ENCODE results near the gene LYPD3.
"Not testable (repeated sequence)": the region's sequence is repeated elsewhere in the genome, so short reads cannot be mapped to it uniquely, and the experiment has no call there.

Gene LYPD3

DNA sequence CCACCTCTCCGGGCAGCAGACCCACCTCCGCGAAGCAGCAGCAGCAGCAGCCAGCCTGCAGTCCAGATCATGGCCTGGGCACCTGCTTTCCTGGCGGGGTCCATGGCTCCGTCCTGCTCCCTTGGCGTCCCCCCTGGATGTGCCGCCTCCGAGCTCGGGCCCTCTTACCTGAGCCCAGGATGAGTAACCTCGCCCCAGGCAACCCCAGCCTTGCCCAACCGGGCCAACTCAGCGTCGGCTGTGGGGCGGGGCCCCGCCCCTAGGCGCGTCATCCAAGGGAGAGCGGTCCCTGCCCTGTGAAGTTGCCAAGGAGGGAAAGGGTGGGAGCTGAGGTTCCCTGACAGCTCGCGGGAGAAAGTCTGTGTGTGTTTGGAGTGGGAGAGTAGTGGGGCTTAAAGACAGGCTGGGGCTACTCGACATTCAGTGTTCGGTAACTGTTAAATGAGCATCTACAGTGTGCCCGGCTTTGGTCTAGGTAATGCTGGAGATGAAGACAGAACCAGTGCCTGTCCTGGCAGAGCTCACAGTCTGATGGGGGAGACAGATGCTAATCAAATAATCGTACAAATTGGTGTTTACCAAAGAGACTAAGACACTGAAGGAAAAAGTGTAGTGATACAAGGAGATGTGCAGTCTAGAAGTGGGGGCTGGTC lies at the start of gene LYPD3:
Gene LYPD3, minus strand, starts transcription at position 141 of the 653 bp plus-strand sequence. Its CDS starts 37 bp downstream, at position 104.
- DNase-seq (ENCODE audit: low read depth in 2 of 2) = no peak

DNA sequence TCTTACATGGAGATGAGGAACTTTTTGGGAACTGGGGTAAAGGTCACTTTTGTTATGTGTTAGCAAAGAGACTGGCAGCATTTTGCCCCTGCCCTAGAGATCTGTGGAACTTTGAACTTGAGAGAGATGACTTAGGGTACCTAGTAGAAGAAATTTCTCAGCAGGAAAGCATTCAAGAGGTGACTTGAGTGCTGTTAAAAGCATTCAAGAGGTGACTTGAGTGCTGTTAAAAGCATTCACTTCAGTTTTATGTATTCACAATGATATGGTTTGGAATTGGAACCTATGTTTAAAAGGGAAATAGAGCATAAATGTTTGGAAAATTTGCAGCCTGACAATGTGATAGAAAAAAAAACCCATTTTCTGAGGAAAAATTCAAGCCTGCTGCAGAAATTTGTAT lies 47.0 kb upstream of the LYPD3 start:
- not testable (repeated sequence) for DNase-seq (ENCODE audit: low read depth in 2 of 2)

DNA sequence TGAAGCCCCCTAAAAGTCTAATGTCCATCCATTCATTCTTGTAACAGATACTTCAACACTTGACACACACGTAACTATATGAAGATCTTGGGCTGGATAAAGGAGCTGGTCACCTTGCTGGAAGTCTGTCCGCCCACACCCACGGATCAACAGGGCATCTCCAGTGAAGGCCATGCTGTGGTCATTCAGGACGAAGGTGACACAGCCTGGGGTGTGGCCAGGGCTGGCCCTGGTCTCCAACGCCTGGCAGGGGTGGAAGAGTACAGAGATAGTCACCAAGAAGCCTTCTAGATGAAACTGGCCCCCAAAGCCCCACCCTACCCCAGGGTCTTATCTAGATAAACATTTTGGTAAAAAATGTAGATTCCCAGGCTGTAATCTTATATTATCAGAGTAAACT lies 45.9 kb upstream of the LYPD3 start:
- no peak for DNase-seq (ENCODE audit: low read depth in 2 of 2)

DNA sequence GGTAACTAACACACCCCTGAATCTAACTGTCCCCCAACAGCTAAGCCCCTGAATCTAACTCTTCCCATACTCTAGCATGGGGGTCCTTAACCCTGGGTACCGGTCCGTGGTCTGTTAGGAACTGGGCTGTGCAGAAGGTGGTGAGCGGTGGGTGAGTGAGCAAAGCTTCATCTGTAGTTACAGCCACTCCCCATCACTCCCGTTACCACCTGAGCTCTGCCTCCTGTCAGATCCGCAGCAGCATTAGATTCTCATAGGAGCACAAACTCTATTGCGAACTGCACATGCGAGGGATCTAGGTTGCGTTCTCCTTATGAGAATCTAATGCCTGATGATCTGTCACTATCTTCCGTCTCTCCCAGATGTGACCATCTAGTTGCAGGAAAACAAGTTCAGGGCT lies 45.3 kb upstream of the LYPD3 start:
- no peak for DNase-seq (ENCODE audit: low read depth in 2 of 2)

DNA sequence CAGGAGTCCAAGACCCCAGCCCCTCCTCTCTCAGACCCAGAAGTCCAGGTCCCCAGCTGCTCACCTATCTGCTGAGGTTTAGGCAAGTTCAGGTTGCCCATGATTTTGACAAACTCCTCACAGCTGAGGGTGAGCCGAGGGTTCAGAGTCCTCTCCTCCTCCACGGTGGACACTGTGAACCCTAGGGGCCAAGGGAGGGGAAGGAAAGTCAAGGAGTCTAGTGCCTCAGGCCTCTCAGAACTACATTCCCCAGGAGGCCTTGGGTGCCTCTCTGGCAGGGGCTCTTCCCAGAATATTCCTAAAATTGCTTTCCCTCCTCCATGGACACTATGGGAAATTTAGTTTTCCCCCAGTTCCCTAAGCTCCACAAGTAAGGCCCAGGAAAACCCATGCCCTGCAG lies 42.5 kb upstream of the LYPD3 start:
- DNase-seq (ENCODE audit: low read depth in 2 of 2) = no peak

DNA sequence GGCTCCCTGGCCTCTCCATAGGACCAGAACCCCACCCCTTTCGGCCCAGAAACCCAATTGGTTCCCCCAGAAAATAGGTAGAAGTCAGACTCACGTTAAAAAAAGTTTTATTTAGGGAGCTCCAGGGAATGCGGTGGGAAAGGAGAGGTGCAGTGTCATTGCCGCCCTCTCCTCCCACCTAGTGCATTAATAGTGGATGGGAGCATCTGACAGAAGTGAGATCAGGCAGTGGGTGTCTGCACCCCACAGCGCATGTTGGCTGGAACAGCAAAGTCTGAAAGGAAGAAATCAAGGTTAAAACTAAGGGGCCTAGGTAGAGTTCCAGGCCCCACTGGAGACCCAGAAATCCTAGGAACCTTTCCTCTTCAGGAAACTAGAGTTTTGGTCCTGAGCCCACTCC lies 41.2 kb upstream of the LYPD3 start:
- DNase-seq (ENCODE audit: low read depth in 2 of 2) = no peak

DNA sequence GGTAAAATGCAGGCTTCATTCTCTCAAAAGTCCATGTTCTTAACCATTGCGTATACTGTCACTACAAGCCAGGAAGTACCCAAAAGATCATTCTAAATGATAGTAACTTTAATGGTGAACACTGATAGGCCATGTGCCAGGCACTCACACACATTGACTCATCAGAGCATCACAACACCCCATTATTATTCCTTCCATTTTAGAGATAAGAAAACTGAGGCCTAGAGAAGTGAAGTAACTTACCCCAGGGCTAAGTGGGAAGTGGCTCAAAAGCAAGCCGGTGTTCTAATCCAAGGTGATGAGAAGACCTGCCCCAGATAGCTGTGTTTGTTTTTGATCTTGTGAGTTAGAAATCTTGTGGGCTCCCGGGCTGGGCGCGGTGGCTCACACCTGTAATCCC lies 40.5 kb upstream of the LYPD3 start:
- DNase-seq (ENCODE audit: low read depth in 2 of 2) = no peak

DNA sequence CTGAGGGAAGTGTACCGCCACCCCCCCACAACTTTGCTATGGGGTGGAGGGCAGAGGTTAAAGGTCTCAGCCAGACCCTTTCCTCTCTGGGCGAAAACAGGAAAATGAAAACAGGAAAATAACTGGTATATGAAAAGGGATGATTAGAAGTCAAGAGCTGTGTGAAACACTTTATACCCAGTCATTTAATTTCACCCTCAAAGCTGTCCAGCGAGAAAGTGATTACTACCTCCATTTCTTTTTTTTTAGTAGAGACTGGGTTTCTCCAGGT lies 39.7 kb upstream of the LYPD3 start:
- no peak for DNase-seq (ENCODE audit: low read depth in 2 of 2)

DNA sequence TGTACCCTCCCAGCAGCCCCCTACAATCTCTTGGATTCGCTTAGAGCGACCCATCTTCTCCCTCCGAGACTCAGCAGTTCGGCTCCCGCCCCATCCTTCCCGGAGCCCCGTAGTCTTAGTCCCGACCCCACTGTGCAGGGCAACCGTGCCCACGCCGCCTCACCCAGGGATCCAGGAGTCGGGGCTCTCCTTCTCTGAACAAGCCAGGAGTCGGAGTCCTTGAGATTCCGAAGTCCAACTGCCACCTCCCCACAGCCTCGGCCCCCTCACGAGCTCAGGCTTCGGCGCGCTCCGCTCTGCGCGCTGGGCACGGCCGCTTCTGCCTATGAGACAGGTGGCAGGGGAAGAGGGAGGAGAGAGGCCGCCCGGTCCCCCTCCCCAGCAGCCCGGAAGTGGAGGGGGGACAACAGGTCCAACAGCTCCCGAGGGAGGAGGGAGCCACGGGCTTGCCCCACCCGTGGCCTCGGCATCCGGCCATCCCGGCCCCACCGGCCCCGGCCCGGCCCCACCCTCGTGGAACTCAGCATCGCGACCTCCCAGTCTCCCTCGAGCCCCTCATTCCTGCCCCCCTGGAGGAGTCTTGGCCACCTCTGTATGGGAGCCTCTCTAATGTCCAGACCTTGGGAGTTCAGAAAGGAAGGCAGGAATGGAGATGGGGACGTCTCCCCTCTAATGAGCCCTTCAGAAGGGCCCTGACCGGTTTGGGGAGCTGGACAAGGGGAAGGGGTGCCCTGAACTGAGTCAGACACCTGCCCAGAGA lies 39.2 kb upstream of the LYPD3 start, which contains the start of gene PHLDB3:
Gene PHLDB3, minus strand, starts transcription at position 321 of the 760 bp plus-strand sequence. CDS start 628 bp downstream, outside the sequence.
- DNase-seq (ENCODE audit: low read depth in 2 of 2) = peak; percentile 32 to 38

DNA sequence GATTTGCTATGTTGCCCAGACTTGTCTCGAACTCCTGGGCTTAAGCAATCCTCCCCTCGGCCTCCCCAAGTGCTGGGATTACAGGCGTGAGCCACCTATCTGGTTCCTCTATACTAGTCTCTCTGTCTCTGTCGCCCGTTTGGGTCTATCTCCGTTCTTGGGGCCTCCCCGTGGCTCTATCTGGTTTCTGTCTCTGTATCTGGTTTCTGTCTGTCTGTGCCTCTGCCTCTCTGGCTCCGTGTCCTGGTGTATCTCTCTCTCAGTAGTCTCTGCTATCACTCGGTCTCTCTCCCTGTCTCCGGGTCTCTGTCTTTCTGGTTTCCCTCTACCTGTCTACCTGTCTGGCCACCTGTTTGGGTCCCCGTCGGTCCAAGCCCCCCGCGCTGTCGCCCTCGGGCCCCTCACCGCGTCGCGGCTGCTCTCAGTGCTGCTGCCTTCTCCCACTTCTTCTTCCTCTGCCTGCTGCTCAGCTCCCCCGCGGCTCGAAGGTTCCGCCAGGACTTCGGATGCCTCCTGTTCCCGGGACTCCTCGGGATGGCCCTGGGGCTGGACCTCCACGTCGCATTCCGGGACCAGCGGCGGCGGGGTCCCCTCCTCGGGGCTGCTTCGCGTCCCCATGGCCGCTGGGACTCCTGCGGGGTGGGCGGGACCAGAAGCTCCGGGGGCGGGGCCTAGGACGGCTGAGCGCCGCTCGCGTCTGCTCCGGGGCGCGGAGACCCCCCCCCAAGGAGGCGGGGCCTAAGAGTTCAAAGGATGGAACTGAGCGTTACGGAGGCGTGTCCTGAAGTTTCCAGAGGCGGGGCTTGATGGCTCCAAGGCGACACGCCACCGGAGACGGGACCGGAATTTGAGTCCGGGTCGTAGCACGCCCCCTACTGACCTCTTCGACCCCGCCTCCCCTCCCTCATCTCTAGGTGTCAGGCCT lies 38.4 kb upstream of the LYPD3 start:
- DNase-seq (ENCODE audit: low read depth in 2 of 2) = peak; percentile 95 to 100

DNA sequence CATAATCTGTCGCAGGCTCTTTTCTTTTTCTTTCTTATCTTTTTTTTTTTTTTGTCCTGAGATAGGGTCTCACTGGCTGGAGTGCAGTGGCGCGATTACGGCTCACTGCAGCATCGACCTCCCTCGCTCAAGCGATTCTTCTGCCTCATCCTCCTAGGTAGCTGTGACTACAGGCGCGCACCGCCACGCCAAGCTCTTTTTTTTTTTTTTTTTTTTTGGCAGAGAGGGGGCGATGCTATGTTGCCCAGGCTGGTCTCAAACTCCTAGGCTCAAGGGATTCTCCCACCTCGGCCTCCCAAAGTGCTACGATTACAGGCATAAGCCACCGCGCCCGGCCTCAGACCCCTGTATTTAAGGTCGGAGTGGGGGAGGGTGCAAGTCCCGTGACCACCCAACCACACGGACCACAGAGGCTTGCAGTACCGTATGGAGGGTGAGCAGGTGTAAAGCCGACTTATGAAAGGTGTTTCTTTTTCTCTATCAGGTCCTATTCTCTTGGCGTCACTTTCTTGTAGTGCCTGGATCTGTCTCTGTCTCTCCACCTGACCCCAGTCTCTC lies 37.1 kb upstream of the LYPD3 start:
- DNase-seq (ENCODE audit: low read depth in 2 of 2) = no peak

DNA sequence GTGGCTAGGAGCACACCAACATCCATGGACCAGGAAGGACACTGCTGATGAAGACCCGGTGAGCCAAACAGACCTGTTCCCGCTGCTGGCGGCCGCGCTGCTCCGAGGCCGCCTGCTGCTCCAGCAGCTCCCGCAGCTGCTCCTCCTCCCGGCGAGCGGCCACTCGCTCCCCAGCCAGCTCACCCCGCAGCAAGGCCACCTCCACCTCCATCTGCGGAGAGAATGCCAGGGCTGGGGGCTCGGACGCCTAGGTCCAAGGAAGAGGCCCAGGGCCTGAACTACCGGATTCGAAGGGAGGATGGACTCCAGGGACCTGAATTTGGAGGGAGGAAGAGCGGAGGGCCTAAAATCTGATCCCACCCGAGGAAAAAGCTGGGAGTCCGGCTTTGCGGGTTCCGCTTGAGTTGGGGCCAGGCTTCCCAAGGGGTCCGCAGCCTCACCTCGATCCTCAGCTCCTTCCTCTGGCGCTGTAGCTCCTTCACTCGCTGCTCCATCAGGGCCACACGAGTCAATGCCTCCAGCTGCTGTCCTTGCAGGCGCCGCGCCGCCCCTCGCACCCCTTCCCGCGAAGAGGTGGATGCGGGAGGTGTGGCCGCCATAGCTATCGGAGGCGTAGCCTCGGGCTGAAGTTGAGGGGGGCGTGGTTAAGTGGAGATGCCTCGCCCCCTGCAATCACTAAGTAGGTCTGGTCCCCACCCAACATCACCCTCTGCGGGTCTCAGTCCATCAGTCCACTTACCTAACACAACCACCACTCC lies 36.4 kb upstream of the LYPD3 start:
- DNase-seq (ENCODE audit: low read depth in 2 of 2) = no peak

DNA sequence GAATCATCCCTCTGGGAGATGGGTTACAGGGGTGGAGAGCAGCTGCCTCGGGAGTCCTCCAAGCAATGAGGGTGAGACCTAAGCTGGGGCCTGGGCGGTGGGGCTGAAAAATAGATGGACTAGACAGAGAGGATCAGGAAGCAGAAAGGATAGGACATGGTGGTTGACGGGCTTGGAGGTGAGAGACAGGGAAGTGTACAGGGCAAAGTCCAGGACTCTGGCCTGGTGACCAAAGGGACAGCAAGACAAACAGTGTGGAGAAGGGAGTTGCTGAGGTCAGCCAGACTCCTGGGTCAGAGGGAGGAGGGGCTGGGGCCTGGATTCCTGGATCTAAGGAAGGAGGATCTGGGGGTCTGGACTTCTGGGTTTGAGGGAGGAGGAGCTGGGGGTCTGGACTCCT lies 33.6 kb upstream of the LYPD3 start:
- DNase-seq (ENCODE audit: low read depth in 2 of 2) = no peak

DNA sequence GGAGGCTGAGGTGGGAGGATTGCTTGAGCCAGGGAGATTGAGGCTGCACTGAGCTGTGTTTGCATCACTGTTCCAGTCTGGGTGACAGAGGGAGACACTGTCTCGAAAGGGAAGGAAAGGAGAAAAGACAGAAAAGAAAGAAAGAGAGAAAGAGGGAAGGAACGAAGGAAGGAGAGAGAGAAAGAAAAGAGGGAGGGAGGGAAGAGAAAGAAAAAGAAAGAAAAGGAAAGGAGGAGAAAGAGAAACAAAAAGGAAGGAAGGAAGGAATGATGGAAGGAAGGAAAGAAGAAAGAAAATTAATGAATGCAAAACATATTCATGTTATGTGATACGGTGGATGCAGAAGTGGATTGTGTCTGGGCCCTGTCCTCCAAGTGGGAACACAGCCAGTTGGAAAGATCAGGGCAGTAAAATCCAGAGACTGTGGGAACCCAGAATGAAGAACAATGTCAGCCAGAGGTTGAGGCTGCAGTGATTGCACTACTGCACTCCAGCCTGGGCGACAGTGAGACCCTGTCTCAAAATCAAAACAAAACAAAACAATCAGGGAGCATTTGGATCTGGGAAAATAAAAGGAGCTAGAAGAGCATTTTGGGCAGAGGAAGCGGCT lies 32.9 kb upstream of the LYPD3 start:
- DNase-seq (ENCODE audit: low read depth in 2 of 2) = no peak

DNA sequence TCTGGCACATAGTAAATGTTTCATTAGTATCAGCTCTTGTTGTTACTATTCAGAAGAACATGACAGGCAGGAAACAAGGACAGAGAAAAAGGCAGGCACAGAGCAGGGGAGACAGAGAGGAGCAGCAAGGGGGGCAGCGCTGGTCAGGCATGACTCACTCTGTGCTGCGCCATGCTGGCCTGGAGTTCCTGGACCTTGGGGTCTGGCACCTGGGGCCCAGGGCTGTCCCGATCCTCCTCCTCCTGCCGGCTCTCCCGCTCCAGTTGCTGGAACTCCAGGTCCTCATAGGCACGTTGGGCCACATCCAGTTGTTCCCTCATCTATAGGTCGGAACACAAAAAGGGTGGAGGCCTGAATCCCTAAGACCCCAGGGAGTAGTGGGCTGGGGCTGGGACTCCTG lies 31.6 kb upstream of the LYPD3 start:
- no peak for DNase-seq (ENCODE audit: low read depth in 2 of 2)

DNA sequence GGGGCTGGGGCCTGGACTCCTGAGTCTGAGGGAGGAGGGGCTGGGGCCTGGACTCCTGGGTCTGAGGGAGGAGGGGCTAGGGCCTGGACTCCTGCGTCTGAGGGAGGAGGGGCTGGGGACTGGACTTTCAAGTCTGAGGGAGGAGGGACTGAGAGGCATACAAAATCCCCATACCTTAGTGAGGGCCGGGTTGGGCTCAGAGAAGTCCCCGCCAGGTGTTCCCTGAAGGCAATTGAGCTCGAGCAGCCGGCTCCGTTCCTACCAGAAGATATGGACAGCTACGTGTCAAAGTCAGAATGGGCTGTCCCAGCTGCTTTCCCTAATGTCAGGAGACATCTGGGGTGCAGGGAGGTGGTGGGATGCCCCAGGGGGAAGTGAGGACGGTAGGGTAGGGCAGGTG lies 29.7 kb upstream of the LYPD3 start:
- no peak for DNase-seq (ENCODE audit: low read depth in 2 of 2)

DNA sequence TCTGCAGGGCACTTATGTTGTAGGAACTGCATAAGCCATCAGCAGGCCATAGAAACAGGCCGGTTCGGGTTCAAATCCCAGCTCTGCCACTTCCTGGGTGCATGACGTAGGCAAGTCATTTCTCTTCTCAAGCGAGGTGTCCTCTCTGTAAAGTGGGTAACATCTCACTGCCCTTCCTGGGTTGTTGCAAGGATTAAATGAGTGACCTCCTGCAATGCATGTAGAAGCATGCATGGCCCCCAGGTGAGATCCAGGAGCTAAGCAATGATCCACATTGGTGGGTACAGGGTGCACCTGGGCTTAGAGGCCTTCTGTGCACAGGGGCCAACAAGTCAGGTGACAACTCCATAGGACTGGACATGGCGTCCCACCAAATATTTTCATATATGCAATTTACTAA lies 25.4 kb upstream of the LYPD3 start:
- DNase-seq (ENCODE audit: low read depth in 2 of 2) = no peak

DNA sequence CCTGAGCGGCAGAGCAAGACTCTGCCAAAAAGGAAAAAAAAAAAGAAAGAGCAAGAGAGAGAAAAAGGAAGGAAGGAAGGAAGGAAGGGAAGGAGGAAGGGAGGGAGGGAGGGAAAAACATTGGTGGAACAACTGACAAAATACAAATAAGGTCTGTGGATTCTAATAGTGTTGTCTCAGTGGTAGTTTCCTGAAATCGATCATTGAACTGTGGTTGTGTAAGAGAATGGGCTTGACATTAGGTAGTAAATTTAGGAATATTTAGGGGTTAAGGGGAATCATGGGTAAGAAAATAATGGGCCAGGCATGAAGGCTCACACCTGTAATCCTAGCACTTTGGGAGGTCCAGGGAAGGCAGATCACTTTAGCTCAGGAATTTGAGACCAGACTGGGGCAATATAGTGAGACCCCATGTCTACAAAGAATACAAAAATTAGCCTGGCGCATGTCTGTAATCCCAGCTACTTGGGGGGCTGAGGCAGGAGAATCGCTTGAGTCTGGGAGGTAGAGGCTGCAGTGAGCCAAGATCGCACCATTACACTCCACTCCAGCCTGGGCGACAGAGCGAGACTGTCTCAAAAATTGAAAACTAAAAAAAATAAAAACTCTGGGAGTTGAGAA lies 24.7 kb upstream of the LYPD3 start:
- no peak for DNase-seq (ENCODE audit: low read depth in 2 of 2)

DNA sequence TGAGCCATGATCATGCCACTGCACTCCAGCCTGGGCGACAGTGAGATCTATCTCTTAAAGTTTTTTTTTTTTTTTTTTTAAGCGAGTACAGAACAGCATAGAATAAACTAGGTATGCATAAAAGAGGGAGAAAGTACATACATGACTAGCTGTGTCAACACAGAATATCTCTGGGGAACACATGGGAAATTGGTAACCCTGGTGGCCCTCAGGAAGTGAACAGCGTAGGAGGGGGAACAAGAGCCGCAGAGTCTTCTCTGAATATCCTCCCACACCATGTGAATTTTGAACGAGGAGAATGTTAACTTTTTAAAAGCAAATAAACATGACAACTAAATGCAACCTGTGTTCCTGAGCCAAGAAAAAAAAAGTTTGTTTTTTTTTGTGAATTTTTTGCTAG lies 23.9 kb upstream of the LYPD3 start:
- no peak for DNase-seq (ENCODE audit: low read depth in 2 of 2)

DNA sequence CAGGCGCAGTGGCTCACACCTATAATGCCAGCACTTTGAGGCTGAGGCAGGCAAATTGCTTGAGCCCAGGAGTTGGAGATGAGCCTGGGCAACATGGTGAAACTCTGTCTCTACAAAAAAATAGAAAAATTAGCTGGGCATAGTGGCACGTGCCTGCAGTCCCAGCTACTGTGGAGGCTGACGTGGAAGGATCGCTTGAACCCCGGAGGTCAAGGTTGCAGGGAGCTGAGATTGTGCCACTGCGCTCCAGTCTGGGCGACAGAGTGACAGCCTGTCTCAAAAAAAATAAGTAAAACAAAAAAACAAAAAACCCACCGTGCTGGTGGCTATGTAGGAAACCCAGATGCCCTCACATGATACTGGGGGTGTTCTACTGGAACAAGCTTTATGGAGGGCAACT lies 22.8 kb upstream of the LYPD3 start:
- no peak for DNase-seq (ENCODE audit: low read depth in 2 of 2)

DNA sequence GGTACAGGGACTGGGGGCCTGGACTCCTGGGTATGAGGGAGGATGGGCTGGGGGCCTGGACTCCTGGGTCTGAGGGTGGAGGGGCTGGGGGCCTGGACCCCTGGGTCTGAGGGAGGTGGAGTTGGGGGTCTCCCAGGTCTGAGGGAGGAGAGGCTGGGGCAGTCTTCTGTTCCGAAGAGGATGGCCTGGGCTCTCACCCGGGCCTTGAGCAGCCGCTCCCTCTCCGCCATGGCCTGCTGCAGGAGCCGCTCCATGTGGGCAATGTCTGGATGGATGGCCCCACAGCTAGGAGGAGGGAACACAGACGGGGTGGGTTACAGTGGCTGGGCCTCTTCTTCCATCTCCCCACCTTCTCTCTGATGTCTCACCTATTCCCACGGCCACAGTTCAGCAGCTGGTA lies 21.0 kb upstream of the LYPD3 start:
- no peak for DNase-seq (ENCODE audit: low read depth in 2 of 2)
